OCI-LY1 (cell line): ENCODE data around the gene TMEM181.

Experiments used
- H2AFZ ChIP-seq: fragments of 200-600 bp; sonication (generic), shearing (Covaris generic); 2 replicates; pipeline ENCODE4 v1.6.0; 2014; ENCODE audit warnings: antibody characterized with exemption, mild to moderate bottlenecking, low read length
- H3F3A ChIP-seq: fragments of 200-600 bp; sonication (generic), shearing (Covaris generic); 2 replicates; pipeline ENCODE4 v1.6.0; 2014; ENCODE audit warnings: mild to moderate bottlenecking, antibody characterized with exemption, low read length, moderate library complexity; ENCODE audit not compliant: insufficient read depth
- H3K27ac ChIP-seq: fragments of 200-600 bp; sonication (generic); 2 replicates; pipeline ENCODE4 v1.5.1; 2014; ENCODE audit warnings: low read length, mixed run types, mild to moderate bottlenecking, low read depth; ENCODE audit not compliant: poor library complexity, severe bottlenecking
- H3K27me3 ChIP-seq: fragments of 200-600 bp; sonication (generic); 2 replicates; pipeline ENCODE4 v1.6.0; 2014; ENCODE audit warnings: antibody characterized with exemption, mild to moderate bottlenecking, low read length, moderate library complexity; ENCODE audit not compliant: insufficient read depth
- H3K36me3 ChIP-seq: fragments of 200-600 bp; sonication (generic); 2 replicates; pipeline ENCODE4 v1.6.1; 2014; ENCODE audit warnings: mild to moderate bottlenecking, antibody characterized with exemption, low read length, moderate library complexity, mixed read lengths; ENCODE audit not compliant: insufficient read depth
- H3K4me1 ChIP-seq: fragments of 200-600 bp; sonication (generic); 2 replicates; pipeline ENCODE4 v1.5.1; 2014; ENCODE audit warnings: mild to moderate bottlenecking, low read length, moderate library complexity; ENCODE audit not compliant: insufficient read depth, severe bottlenecking
- H3K4me2 ChIP-seq: fragments of 200-600 bp; sonication (generic), shearing (Covaris generic); 2 replicates; pipeline ENCODE4 v1.6.1; 2014; ENCODE audit warnings: low read length
- H3K4me3 ChIP-seq: fragments of 200-600 bp; sonication (generic); 2 replicates; pipeline ENCODE4 v1.5.1; 2014; ENCODE audit warnings: low read length, low read depth, mild to moderate bottlenecking, mixed read lengths; ENCODE audit not compliant: poor library complexity, severe bottlenecking
- H3K79me2 ChIP-seq: fragments of 200-600 bp; shearing (Covaris generic); 2 replicates; pipeline ENCODE4 v1.6.1; 2016; ENCODE audit warnings: mixed run types, low read length, mixed read lengths; ENCODE audit not compliant: insufficient read depth
- H3K9ac ChIP-seq: fragments of 200-600 bp; sonication (generic), shearing (Covaris generic); 2 replicates; pipeline ENCODE4 v1.6.1; 2014; ENCODE audit warnings: mild to moderate bottlenecking, low read length, mixed read lengths
- H3K9me2 ChIP-seq: fragments of 200-600 bp; sonication (generic), shearing (Covaris generic); 2 replicates; pipeline ENCODE4 v1.6.1; 2014; ENCODE audit warnings: low read depth, mild to moderate bottlenecking, low read length, mixed read lengths
- H3K9me3 ChIP-seq: fragments of 200-600 bp; shearing (Covaris generic); 2 replicates; pipeline ENCODE4 v1.6.1; 2014; ENCODE audit warnings: low read length, mixed read lengths
- H4K20me1 ChIP-seq: fragments of 200-600 bp; sonication (generic), shearing (Covaris generic); 2 replicates; pipeline ENCODE4 v1.6.0; 2016; ENCODE audit warnings: mild to moderate bottlenecking, low read length; ENCODE audit not compliant: insufficient read depth
- EZH2 ChIP-seq: fragments of 200-600 bp; sonication (generic), shearing (Covaris generic); IDR thresholded peaks from 2 replicates; pipeline ENCODE4 v1.8.0; 2017; ENCODE audit warnings: borderline replicate concordance, mixed run types, mild to moderate bottlenecking, antibody characterized with exemption, low read length, moderate library complexity, mixed read lengths
- TF ChIP-seq, protein P1 (sequence below): fragments of 200-600 bp; sonication (generic), shearing (Covaris generic); IDR thresholded peaks from 2 replicates; pipeline ENCODE4 v1.5.1; 2017; ENCODE audit warnings: mild to moderate bottlenecking, antibody characterized with exemption, low read length, moderate library complexity, mixed read lengths

The TMEM181 gene

DNA sequence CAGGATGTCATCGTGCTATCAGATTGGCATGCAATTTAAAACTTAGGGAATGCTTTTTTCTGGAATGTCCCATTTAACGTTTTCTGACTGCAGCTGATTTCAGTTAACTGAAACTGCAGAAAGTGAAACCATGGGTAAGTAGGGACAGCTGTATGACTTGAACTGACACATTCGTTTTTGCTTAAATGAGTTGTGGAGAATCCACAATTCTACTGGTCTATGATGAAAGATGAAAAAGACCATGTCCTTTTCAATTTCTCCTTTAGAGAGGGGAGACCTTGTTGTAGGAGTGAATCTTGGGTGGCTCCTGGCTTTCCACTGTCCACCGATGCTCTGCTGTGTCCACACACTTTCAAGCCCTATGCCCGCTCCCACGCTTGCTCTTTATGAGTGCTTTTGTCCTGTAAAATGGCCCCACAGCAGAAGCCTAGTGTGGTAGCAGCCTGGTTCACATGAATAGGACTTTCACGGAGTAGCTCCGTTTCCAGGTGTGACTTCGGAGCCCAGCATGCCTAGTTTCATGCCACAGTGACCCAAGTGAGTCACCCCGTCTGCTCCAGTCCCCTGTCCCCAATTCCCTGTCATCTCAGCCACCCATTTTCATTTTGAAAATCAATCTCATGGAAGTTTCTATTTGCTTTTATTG is 62.8 kb downstream of the TMEM181 start:
- Histone ChIP-seq H3K36me3 (peaks cover 24% of the 10 kb centered on the region; the same call in 1 of the 2 replicates), H2AFZ (no peak overlapping the region), H3K9me2 (no peaks in the 10 kb centered on the region), H3K9me3 (no peaks in the 10 kb centered on the region), H3K4me2 (no peak overlapping the region), H3K27me3 (no peaks in the 10 kb centered on the region), H4K20me1 (no peaks in the 10 kb centered on the region), H3K4me1 (peaks cover 2% of the 10 kb centered on the region), H3F3A (no peaks in the 10 kb centered on the region), H3K4me3 (no peak overlapping the region), H3K9ac (no peak overlapping the region), H3K79me2 (no peaks in the 10 kb centered on the region), H3K27ac (no peak overlapping the region)
- no peak for TF ChIP-seq EZH2
- TF ChIP-seq, protein P1, sequence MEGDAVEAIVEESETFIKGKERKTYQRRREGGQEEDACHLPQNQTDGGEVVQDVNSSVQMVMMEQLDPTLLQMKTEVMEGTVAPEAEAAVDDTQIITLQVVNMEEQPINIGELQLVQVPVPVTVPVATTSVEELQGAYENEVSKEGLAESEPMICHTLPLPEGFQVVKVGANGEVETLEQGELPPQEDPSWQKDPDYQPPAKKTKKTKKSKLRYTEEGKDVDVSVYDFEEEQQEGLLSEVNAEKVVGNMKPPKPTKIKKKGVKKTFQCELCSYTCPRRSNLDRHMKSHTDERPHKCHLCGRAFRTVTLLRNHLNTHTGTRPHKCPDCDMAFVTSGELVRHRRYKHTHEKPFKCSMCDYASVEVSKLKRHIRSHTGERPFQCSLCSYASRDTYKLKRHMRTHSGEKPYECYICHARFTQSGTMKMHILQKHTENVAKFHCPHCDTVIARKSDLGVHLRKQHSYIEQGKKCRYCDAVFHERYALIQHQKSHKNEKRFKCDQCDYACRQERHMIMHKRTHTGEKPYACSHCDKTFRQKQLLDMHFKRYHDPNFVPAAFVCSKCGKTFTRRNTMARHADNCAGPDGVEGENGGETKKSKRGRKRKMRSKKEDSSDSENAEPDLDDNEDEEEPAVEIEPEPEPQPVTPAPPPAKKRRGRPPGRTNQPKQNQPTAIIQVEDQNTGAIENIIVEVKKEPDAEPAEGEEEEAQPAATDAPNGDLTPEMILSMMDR = no peak

DNA sequence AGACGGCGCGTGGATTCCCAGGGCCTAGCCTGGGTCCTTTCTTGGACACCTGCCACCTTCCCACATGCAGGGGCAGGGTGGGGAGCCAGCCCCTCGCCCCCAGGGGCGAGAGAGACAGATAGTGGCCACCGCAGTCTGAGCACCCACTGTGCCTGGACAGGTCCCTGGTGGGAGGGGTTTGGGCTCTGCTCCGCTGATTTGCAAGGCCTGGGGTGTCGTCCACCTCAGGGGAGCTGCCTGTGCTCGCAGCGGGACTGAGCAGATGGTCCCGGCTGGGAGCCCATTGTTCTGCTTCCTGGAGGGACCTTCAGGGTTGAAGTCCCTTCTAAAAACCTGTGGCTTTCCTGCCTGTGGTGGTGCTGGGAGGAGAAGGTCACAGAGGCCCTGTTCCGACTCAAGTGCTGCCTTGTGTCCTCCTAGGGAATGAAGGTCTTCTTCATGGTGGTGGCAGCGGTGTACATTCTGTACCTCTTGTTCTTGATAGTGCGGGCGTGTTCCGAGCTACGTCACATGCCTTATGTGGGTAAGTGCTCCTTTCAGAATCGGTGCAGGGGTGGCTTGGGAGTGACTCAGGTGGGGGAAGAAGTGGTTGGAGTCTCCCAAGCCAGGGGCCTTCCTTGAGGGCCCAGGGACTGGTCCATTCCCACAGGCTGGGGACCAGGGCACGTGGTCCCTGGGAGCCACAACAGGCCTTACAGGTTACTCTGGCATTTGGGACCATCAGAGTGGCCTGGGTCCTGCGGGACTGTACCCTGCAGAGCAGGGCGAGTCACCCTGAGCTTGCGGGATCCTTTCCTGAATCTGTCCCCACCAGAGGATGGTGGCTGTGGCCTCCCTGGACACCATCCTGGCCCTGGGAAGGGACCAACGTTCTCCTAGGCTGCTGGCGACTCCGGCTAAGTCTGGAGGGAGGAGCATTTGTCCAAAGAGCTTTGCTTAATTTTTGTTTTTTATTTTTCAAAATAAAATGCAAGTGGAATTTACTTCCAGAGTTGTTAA is 65.1 kb downstream of the TMEM181 start:
- H3K79me2 ChIP-seq = no peaks in the 10 kb centered on the region
- H2AFZ ChIP-seq = no peak overlapping the region
- H3K27me3 ChIP-seq = no peaks in the 10 kb centered on the region
- no peak overlapping the region for H3K4me2 ChIP-seq
- H3K4me3 ChIP-seq = no peak overlapping the region
- H3K9me2 ChIP-seq = no peaks in the 10 kb centered on the region
- no peak overlapping the region for H3K9ac ChIP-seq
- no peak for TF ChIP-seq EZH2
- TF ChIP-seq, protein P1 = no peak
- peaks cover 11% of the 10 kb centered on the region for H3K4me1 ChIP-seq
- H3F3A ChIP-seq = no peaks in the 10 kb centered on the region
- no peaks in the 10 kb centered on the region for H3K9me3 ChIP-seq
- H3K27ac ChIP-seq = no peak overlapping the region
- H4K20me1 ChIP-seq = no peaks in the 10 kb centered on the region
- peaks cover 29% of the 10 kb centered on the region; the same call in 1 of the 2 replicates for H3K36me3 ChIP-seq

DNA sequence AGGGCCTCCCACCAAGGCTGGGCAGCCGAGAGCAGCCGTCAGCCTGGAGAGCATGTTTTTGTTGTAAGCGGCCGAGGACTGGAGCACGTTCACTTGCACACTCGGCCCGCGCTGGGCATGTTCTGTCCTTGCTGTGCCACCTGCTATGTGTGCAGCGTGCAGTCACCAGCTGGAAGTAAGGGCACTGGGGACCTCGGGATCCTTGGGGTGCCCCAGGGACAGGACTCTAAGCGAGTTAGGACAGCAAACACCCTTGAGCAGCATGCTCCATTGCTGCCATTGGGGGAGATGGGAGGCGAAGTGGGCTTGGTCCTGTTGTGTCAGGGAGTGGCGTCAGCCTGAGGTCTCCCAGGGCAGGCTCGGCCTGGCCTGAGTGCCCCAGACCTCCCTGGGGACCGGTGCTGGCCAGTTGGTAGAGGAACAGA is 66.0 kb downstream of the TMEM181 start:
- Histone ChIP-seq H3K9me3 (no peaks in the 10 kb centered on the region), H3K9me2 (no peaks in the 10 kb centered on the region), H2AFZ (no peak overlapping the region), H4K20me1 (no peaks in the 10 kb centered on the region), H3K27ac (no peak overlapping the region), H3K4me1 (peaks cover 11% of the 10 kb centered on the region), H3K9ac (no peak overlapping the region), H3K36me3 (peaks cover 32% of the 10 kb centered on the region; the same call in 1 of the 2 replicates), H3K4me3 (no peak overlapping the region), H3K27me3 (no peaks in the 10 kb centered on the region), H3F3A (no peaks in the 10 kb centered on the region), H3K4me2 (no peak overlapping the region), H3K79me2 (no peaks in the 10 kb centered on the region)
- no peak for TF ChIP-seq EZH2
- TF ChIP-seq, protein P1 = no peak
